Measurements from ENCODE around the gene CDSN.
"Not testable (repeated sequence)": the region's sequence is repeated elsewhere in the genome, so short reads cannot be mapped to it uniquely, and the experiment has no call there.

Gene CDSN, protein sequence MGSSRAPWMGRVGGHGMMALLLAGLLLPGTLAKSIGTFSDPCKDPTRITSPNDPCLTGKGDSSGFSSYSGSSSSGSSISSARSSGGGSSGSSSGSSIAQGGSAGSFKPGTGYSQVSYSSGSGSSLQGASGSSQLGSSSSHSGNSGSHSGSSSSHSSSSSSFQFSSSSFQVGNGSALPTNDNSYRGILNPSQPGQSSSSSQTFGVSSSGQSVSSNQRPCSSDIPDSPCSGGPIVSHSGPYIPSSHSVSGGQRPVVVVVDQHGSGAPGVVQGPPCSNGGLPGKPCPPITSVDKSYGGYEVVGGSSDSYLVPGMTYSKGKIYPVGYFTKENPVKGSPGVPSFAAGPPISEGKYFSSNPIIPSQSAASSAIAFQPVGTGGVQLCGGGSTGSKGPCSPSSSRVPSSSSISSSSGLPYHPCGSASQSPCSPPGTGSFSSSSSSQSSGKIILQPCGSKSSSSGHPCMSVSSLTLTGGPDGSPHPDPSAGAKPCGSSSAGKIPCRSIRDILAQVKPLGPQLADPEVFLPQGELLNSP

DNA sequence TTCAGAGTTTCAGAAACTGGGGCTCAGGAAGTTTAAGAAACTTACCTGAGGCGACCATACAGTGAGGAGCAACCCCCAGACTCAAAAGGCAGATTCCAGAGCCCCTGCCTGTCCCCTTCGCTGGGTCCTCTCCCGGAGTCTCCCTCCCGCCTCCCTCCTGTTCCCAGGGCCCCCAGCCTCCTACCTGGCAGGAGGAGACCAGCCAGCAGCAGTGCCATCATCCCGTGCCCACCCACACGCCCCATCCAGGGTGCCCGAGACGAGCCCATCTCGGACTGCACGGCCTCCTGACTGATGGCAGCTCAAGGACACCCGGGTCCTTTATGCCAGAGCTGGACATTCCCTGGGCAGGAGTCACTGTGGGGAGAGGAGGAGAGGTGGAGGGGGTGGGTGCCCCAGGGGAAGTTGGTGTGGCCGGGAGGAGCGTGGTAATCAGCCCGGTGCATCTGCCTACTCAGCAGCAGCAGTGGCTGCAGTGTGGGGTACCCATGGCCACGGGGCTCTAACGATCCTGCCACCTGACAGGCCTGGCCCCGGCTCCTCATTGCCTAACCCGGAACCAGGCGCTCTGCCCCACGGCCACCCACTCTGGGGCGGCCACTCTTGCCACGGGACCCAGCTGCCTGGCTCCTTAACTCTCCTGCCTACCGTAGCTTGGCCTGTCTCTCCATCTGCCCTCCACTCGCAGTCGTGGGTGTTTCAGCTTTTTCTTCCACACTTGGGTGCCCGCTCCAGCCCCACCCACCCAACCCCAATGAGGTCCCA is at the start of gene CDSN:
TSS of gene CDSN (minus strand) at position 296 of the 765 bp plus-strand sequence. CDS start at position 269, 27 bp downstream.
- DNase-seq = no peak

DNA sequence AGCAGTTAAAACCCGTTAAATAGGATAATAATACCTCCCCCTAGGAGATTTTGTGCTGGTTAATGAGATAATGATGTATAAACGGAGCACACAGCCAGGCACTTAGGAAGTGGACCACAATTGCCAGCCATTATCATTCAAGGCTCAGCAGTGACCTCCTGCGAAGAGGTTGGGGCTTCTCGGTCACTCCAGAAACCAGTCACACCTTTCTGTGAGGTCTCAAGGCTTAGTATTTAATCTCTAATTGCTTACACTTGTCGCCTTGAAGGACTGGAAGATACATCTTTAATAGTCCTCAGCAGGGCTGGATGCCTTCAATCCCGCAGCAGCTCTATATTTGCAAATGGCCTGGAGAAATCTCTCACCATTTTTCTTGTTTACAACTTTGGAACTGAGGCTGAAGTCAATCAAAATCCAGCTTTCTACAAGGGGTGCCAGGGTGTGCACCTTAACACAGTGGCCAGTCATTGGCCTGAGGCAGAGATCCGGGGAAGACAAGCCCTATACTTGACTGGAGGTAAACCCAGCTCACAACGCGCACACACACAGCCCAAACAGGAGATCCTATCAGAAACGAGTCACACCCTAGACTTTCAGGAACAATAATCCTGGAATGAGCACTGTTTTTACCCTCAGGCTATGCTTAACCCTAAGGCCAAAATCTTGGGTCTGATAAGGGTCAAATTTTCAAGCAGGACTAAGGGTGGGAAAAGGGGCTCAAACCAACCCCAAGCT is 49.0 kb upstream of the CDSN start:
- DNase-seq = no peak

DNA sequence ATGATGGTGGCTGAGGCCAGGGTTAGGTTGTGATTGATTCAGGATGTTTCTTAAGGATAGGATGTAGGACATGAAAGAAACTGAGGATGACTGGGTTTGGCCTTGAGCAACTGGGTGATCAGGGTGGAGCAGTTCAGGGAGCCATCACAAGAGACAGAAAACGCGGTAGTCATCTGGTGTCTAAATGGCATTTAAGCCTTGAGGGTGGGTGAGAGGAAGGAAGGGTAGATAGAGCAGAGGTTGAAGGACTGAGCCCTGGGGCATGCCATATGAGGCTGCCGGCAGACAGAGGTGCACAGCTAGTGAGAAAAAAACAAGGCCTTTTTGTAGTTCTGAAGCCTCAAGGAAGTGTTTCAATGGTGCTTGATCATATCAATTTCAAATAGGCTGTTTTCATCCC is 48.4 kb upstream of the CDSN start:
- no peak for DNase-seq

DNA sequence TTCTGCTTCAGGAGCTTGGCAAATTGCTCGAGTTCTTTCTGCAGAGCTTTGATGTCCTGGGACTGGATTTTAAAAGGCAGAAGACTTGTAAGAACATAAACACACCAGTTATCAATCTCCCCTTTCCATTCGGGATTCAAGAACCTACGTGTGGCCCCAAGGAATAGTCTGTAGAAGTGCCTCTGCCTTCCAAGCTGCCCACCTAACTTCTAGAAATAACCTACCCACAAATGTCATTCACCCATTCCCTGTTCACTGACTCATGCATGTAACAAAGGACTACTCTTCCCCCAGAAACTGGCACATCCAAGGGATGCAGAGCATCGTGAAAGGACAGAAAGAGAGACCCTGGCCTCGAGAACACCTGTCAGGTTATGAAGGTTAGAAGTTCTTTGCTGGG is 45.7 kb upstream of the CDSN start:
- DNase-seq = no peak

DNA sequence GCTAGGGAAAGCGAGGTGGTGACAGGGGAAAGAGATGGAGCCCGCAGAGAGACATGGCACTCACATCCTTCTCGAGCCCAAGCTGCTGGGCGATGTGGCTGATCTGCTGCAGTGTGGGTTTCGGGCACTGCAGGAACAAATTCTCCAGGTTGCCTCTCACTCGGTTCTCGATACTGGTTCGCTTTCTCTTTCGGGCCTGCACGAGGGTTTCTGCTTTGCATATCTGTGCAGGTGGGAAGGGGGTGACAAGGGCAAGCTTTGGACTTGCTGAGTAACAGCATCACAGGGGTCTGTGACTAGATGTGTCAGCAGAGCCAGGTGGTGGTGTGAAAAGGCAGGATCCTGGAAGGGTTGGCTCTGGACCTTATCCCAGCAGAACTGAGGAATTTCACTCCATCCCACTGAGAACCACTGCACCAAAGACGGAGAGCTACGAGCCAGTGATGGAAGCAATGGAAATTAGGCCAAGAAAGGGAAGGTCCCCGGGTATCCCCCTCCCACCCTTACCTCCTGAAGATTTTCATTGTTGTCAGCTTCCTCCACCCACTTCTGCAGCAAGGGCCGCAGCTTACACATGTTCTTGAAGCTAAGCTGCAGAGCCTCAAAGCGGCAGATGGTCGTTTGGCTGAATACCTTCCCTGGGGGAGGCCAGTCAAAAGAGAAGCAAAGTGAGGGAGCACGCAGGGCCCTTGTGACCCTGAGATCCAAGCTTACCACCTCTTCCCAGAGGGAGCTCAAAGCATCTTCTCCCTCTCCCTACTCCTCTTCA is 45.0 kb upstream of the CDSN start:
- not testable (repeated sequence) for DNase-seq

DNA sequence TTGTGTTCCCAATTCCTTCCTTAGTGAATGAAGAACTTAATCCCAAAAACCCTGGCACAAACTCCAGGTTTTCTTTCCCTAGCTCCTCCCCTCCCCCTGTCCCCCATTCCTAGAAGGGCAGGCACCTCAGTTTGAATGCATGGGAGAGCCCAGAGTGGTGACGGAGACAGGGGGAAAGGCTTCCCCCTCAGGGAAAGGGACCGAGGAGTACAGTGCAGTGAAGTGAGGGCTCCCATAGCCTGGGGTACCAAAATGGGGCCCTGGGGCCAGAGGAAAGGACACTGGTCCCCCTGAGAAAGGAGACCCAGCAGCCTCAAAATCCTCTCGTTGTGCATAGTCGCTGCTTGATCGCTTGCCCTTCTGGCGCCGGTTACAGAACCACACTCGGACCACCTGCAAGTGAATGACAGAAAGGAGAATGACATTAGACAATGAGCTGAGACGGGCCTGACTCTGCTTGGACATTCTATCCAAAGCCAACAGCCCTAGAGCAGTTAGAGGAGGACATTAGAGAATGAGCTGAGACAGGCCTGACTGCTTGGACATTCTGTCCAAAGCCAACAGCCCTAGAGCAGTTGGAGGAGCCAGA is 44.3 kb upstream of the CDSN start:
- DNase-seq = not testable (repeated sequence)

DNA sequence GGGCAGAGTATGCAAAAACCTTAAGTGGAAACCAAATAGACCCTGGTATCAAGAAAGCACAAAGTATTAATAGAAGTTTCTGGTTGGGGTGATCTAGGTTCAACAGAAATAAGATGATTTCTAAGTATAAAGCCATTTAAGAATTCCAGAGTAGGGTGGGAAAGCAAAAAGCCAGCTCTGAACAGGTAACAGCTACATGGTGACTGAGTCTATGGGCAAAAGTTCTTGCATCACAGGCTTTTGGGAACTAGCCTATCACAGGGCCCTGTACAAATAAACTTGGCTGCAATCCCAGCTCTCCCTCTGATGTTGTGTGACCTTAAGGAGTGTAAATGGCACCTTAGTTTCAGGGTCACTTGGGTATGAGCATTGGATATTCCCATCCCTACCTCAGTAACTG is 43.7 kb upstream of the CDSN start:
- no peak for DNase-seq

DNA sequence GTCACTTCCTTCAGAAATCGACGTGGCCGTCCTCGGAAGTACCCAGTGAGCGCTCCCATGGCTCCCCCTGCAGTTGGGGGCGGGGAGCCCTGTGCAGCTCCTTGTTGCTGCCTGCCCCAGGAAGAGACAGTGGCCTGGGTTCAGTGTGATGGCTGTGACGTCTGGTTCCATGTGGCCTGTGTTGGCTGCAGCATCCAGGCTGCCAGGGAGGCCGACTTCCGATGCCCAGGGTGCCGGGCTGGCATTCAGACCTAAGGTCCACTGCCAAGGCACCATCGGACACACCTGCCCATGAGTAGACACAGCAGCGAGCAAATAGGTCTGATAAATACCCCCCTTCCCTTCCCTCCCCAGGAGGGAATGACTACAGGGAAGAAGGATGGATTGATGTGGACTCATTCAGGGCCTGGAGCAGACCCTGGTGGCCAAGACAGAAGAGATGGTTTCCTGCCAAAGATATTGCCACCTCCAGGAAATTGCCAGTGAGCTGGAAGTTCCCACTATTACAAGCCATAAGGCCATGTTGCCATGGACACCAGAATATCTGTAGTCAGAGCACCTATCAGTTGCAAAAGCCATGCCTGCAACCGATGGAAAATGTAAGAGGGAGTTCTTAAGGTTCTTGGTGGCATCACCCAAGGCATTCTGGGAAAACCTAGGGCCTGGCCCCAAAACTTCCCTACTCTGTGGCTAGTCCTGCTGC is 42.4 kb upstream of the CDSN start:
- DNase-seq = no peak

DNA sequence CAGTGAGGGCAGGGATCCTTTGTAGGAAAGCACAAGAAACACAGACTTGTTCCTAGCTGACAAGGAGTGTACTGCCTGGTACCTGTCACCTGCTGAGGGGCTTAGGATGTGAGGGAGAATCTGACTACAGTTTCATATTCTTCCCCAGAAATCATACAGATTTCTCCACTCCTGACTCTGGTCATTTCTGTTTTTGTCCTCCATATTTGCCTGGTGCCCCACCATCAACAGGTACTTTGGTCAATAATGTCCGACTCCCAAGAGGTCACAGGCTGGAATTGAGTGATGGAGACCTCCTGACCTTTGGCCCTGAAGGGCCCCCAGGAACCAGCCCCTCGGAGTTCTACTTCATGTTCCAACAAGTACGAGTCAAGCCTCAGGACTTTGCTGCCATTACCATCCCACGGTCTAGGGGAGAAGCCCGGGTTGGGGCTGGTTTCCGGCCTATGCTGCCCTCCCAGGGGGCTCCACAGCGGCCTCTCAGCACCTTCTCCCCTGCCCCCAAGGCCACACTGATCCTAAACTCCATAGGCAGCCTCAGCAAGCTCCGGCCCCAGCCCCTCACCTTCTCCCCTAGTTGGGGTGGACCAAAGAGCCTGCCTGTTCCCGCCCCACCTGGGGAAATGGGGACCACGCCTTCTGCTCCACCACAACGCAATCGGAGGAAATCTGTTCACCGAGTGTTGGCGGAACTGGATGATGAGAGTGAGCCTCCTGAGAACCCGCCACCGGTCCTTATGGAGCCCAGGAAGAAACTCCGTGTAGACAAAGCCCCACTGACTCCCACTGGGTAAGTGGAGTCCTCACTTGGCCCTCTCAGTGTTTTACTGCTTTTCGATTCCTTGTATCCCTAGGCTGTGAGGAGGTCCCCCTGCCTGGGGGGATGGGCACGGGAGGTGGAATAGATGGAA is 41.2 kb upstream of the CDSN start:
- no peak for DNase-seq

DNA sequence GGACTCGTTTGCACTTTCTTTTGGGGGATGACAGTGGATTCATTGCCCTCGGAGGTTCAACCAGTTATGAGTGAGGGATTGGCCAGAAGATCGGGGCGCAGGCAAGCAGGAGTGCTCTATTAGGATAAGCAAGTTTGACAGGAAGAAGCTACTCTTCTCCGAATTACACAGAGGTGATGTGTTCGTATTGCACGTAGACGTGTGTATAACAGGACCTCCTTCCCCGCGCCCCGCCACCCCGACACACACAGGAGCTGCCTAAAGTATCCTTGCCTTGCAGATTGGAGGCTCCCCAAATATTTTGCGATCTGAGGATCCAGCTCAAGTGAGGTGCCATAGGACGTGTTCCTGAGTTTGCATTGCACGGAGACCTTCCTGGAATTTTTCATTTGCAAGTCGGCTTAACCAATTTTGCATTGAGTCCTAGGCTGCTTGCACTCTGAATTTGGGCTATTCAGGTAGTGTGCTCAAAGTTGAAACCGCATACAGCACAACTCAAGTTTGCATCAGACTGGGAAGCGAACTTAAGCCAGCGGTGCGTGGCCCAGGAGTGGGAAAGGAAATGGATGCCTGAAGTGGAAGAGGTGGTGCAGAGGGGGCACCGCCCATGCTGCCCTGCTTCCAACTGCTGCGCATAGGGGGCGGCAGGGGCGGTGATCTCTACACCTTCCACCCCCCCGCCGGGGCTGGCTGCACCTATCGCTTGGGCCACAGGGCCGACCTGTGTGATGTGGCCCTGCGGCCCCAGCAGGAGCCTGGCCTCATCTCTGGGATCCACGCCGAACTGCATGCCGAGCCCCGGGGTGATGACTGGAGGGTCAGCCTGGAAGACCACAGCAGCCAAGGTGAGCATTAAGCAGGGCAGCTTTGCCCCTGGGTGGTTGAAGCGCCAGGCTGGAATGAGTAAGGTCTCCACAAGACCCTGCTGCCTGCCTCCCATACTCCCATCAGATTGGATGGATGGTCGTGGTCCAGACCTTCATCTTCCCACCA is 38.9 kb upstream of the CDSN start:
- peak in 2 of 4 experiments; percentile 5 to 7 for DNase-seq

DNA sequence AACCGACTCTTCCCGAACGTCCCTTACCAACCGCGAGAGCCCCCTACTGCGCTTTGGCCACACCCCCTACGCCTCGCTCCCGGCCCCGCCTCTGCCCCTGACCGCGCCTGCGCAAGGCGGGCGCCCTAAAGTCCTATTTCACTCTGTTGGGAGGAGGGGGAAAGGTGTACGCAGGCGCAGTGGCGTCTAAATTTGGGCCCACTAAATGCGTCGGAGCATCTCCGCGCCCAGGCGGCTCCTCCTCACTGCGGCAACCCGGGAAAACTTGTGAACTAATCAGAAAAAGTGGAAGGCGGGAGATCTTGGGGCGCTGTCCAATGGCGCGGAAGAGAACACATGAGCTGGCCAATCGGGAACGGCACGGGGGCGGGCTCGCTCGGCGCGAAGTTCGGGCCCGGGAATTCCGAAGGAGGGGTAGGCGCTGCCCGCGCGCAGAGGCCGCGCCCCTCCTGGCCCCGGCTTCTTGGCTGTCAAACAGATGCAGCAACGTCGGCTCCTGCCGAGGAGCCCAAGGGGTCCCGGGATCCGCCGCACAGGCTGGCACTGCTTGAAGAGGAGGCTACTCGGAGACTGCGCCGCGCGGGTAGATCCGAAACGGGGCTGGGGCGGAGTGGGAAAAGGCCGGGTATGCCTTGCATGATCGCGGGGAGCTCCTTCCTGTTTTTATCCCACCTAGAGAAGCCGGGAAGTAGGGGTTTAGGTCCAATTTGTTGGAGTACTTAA is 38.1 kb upstream of the CDSN start, which contains the start of gene TCF19:
TSS of gene TCF19 (plus strand) at position 450 of the 723 bp plus-strand sequence. CDS start 881 bp downstream, outside the sequence.
- DNase-seq = peak; percentile 97 to 98 (median 98)

DNA sequence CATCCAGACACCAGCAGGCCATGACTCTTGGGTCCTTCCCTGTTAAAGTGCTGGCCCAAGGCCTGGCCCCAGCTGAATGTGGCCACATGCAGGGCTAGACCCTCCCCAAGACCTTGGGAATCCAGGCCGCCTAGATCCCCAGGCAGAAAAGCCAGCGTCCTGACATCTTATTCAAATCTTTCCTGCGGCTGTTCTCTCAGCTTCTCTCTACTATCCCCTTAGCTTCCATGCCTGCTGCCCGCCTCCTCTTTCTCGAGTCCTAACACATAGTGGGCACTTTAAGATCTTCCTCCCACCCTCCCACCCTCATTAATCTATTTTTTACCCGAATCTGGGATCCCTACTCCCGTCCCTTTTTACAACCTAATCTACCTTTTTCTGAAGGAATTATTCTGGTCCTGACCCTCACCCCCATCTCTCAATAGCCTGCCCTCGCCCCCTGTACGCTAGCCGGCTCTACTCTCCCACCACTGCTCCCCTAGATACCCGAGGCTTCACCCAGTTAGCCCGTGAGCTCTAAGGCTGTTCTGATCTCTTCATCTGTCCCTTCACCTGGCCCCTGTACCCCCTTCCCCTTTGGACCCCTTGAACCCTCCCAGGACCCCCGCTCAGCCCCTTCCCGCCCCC is 37.4 kb upstream of the CDSN start, which contains the start of gene CCHCR1:
TSS of gene CCHCR1 (minus strand) at position 290 of the 627 bp plus-strand sequence. CDS start at position 88, 202 bp downstream.
- DNase-seq = no peak

DNA sequence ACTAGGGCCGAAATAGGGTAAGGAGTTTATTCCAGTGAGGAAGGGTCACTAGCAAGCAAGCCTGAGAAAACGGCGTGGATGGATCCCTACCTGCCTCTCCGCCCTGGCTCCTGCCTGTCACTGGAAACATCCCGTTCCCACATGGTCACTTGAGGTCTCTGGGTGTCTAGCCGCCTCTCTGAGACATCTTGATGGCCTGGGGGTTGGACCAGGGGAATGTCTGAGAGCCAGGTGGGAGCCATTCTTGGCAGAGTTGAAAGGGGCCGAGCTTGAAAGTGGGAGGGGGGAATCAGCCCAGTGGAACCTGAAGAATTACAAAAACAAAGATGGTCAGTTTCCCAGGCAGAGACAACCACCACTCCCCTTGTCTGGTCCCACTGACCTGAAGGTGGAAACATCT is 36.4 kb upstream of the CDSN start:
- no peak for DNase-seq

DNA sequence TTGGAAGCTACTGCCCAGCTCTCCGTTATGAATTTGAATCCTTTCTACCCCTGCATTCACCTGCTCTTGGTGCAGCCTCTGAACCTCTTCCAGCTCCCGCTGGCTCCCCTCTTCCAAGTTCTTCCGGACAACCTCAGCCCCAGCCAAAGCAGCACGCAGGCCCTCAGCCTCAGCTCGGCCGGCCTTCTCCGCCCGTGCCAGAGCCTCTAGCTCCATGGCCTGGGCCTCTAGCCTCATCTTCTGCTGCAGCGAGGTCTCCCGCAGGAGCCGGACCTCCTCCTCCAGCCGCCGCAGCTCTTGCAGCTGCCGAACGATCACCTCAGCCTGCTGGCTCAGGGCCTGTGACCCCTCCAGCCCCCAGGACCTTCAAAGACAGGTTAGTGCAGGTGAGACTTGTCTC is 34.2 kb upstream of the CDSN start:
- DNase-seq = no peak

DNA sequence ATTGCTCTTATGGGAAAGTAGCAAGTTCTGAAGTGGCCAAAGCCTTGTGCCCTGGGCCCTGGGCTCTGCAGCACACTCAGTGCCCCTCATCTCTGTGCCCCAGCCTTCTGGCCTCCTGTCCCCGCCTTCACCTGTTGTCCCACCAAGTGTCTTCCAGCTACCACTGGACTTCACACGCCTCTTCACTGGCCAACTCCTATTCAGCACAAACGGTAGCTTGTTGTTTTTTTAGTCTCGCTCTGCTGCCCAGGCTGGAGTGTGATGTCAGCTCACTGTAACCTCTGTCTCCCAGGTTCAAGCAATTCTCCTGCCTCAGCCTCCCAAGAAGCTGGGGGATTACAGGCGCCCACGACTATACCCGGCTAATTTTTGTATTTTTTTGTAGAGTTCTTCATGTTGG is 32.5 kb upstream of the CDSN start:
- DNase-seq = no peak

DNA sequence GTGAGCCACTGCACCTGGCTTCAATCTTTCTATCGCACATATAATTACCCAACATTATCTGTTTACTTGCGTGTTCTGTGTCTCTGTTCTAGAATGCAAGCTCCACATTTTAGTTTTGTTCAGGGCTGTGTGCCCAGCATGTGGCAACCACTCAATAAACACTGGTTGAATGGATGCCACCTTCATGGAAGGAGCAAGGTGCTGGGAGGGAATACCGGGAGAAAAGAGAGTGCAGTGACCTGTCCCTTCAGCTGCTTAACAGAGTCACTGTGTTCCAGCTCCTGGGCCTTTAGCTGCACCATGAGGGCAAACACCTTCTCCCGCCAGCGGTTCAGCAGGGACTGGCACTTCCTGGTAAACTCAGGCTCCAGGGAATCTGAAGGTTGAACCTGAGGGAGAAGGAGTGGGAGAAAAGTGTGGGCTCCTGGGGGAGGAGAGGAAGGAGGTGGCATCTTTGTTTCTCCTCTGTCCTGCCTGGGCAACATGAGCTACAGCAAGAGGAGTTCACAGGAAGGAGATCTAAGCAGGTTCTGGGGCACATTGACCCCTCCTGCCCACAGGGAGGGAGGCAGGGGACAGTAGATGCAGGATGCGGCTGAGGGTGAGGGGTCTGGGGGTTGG is 29.7 kb upstream of the CDSN start:
- DNase-seq = no peak

DNA sequence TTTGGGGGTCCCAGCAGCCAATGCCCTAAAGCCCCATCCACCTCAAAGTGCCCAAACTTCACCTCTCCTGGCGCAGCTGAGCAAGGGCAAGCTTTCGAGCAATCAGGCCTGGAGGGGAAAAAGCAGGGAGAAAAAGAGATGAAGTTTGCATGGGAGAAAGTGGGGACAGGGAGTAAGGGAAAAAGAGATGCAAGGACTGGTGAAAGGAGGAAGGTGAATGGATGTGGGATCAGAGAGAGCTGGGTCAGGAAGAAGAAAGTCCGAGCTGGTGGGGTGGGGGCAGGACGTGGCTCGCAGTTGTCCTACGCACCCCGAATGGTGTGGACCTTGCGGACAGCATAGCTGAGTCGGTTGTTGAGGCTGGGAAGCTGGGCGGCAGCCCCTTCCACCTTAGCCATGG is 25.1 kb upstream of the CDSN start:
- no peak for DNase-seq

Data from activated naive CD4-positive, alpha-beta T cell (primary cell).